OCI-LY7 (cell line): ENCODE data around the gene DGCR2. TPM values are rescaled to one million over a fixed set of nuclear protein-coding genes. Genes with fewer than 3 reads are reported as not detected.

Source experiments
- BruUV-seq: library from RNA; stranded (reverse); fragments of 400-500 nt; replicated peaks from 2 replicates; lab custom pipeline; 2021; lab: Mats Ljungman, UMichigan
- CTCF ChIA-PET: fragments of 300-600 bp; sonication (Branson Sonifier 250); formaldehyde crosslinking; loops from one replicate; lab custom pipeline; 2022; ENCODE audit warnings: antibody characterized with exemption; ENCODE audit not compliant: unreplicated experiment; lab: Charles Lee
- POLR2A ChIA-PET: fragments of 300-600 bp; sonication (Branson Sonifier 250); formaldehyde crosslinking; loops from one replicate; lab custom pipeline; 2022; ENCODE audit warnings: antibody characterized with exemption; lab: Charles Lee
- DNase-seq: peaks from one replicate; pipeline ENCODE4 v3.0.0-alpha.2; 2015; ENCODE audit warnings: low spot score
- H2AFZ ChIP-seq: fragments of 200-600 bp; sonication (generic), shearing (Covaris generic); 2 replicates; pipeline ENCODE4 v1.6.1; 2014; ENCODE audit warnings: mild to moderate bottlenecking, antibody characterized with exemption, low read length, moderate library complexity
- H3K27ac ChIP-seq: fragments of 200-600 bp; sonication (generic); 2 replicates; pipeline ENCODE4 v1.5.1; 2014; ENCODE audit warnings: mixed run types, low read depth, mild to moderate bottlenecking, moderate library complexity, low read length, inconsistent platforms; ENCODE audit not compliant: poor library complexity, severe bottlenecking
- H3K36me3 ChIP-seq: fragments of 200-600 bp; sonication (generic); 2 replicates; pipeline ENCODE4 v1.6.1; 2014; ENCODE audit warnings: mild to moderate bottlenecking, antibody characterized with exemption, low read length, moderate library complexity, mixed read lengths; ENCODE audit not compliant: insufficient read depth
- H3K4me1 ChIP-seq: fragments of 200-600 bp; sonication (generic); 2 replicates; pipeline ENCODE4 v1.5.1; 2014; ENCODE audit warnings: mild to moderate bottlenecking, low read length; ENCODE audit not compliant: insufficient read depth, poor library complexity, severe bottlenecking
- H3K4me2 ChIP-seq: fragments of 200-600 bp; sonication (generic); 2 replicates; pipeline ENCODE4 v1.6.1; 2014; ENCODE audit warnings: mild to moderate bottlenecking, low read length
- H3K4me3 ChIP-seq: fragments of 200-600 bp; sonication (generic); 2 replicates; pipeline ENCODE4 v1.5.1; 2014; ENCODE audit warnings: mild to moderate bottlenecking, low read depth, low read length; ENCODE audit not compliant: poor library complexity, severe bottlenecking
- H3K79me2 ChIP-seq: fragments of 200-600 bp; sonication (generic); 2 replicates; pipeline ENCODE4 v1.6.1; 2016; ENCODE audit warnings: low read depth, mild to moderate bottlenecking, low read length, moderate library complexity, mixed read lengths; ENCODE audit not compliant: insufficient read depth
- H3K9me2 ChIP-seq: fragments of 200-600 bp; sonication (generic); 2 replicates; pipeline ENCODE4 v1.6.1; 2016; ENCODE audit warnings: mild to moderate bottlenecking, low read length, mixed read lengths; ENCODE audit not compliant: insufficient read depth
- H3K9me3 ChIP-seq: fragments of 200-600 bp; sonication (generic); 2 replicates; pipeline ENCODE4 v1.6.1; 2014; ENCODE audit warnings: mild to moderate bottlenecking, mixed run types, low read length, mixed read lengths
- H4K20me1 ChIP-seq: fragments of 200-600 bp; sonication (generic); 2 replicates; pipeline ENCODE4 v1.6.1; 2014; ENCODE audit warnings: mild to moderate bottlenecking, antibody characterized with exemption, low read length, moderate library complexity, mixed read lengths; ENCODE audit not compliant: insufficient read depth
- EZH2phosphoT487 ChIP-seq: fragments of 200-600 bp; sonication (generic); IDR thresholded peaks from 2 replicates; pipeline ENCODE4 v1.6.1; 2018; ENCODE audit warnings: low read depth, borderline replicate concordance, mild to moderate bottlenecking, mixed run types, antibody characterized with exemption, low read length, moderate library complexity, mixed read lengths
- intact Hi-C: fragments of 100-400 bp; cut with micrococcal nuclease; formaldehyde crosslinking; loops from one replicate; pipeline ENCODE4 v1.10.0; 2022; ENCODE audit not compliant: unreplicated experiment
- total RNA-seq, 2 experiments: library from RNA; depleted of rRNA in 1 of 2; stranded (reverse); fragments of >200 nt in 1 of 2; shearing (Covaris generic) in 1 of 2; gene quantifications; 2 replicates each; pipeline ENCODE4 v1.2.3, GENCODE V29; 2014 to 2022
- TF ChIP-seq, protein P1 (sequence below): fragments of 200-600 bp; sonication (generic); conservative IDR thresholded peaks from 2 replicates; pipeline ENCODE4 v1.5.1; 2014; ENCODE audit warnings: mild to moderate bottlenecking, antibody characterized with exemption, low read length, moderate library complexity, mixed read lengths

The DGCR2 gene
- total RNA-seq, 2 experiments from 2014 or later: 27.6 to 29.7 TPM

DNA sequence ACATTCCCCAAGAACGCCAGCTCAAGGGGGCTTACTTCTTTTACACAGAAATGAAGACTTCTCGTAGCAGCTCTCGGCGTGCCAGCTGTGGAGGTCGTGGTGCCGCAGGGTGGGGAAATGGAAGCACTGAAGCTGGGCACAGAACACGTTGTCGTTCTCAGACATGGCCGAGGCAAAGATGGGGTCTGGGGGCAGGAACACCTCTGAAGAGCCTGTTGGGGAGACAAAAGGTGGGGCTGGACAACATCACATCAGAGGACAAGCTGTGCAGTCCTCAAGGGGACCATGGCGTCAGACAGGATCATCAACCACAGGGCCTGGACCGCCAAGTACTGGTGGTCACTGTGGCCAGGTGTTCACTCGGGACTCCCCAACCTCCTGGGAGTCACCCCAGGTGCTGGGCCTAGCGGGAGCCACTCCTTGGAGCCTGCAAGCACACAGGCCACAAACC, 65.2 kb downstream of the DGCR2 start:
- Histone ChIP-seq H3K36me3 (peaks cover 56% of the 10 kb centered on the region; the same call in 1 of the 2 replicates), H3K27ac (no peak overlapping the region), H2AFZ (no peak overlapping the region), H3K4me3 (no peak overlapping the region), H3K4me2 (no peak overlapping the region), H3K79me2 (no peaks in the 10 kb centered on the region), H4K20me1 (no peaks in the 10 kb centered on the region; the same call in 1 of the 2 replicates), H3K4me1 (no peaks in the 10 kb centered on the region), H3K9me3 (no peaks in the 10 kb centered on the region), H3K9me2 (no peaks in the 10 kb centered on the region)
- TF ChIP-seq, protein P1, sequence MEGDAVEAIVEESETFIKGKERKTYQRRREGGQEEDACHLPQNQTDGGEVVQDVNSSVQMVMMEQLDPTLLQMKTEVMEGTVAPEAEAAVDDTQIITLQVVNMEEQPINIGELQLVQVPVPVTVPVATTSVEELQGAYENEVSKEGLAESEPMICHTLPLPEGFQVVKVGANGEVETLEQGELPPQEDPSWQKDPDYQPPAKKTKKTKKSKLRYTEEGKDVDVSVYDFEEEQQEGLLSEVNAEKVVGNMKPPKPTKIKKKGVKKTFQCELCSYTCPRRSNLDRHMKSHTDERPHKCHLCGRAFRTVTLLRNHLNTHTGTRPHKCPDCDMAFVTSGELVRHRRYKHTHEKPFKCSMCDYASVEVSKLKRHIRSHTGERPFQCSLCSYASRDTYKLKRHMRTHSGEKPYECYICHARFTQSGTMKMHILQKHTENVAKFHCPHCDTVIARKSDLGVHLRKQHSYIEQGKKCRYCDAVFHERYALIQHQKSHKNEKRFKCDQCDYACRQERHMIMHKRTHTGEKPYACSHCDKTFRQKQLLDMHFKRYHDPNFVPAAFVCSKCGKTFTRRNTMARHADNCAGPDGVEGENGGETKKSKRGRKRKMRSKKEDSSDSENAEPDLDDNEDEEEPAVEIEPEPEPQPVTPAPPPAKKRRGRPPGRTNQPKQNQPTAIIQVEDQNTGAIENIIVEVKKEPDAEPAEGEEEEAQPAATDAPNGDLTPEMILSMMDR: no peak
- TF ChIP-seq EZH2phosphoT487: no peak
- BruUV-seq: no TSS peak
- intact Hi-C loops: no loop called here
- ChIA-PET POLR2A (no interaction called here), CTCF (no interaction called here)
- no peak for DNase-seq

DNA sequence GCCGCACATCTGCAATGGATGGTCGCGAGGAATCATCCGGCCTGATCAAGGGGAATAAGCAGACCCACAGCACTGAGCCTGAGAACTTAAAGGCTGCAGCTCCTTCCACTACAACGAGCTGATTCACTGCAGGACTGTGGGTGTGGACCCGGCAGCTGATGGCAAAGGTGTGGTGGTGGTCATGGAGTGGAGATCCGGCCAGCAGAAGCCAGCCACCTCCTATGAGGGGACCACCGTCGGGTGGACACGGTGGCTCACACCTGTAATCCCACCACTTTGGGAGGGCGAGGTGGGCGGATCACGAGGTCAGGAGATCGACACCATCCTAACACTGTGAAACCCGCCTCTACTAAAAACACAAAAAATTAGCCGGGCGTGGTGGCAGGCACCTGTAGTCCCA, 66.4 kb downstream of the DGCR2 start:
- Histone ChIP-seq H3K4me2 (no peak overlapping the region), H3K9me3 (no peaks in the 10 kb centered on the region), H2AFZ (no peak overlapping the region), H3K27ac (no peak overlapping the region), H3K4me3 (no peak overlapping the region), H3K79me2 (no peaks in the 10 kb centered on the region), H3K36me3 (peaks cover 56% of the 10 kb centered on the region; the same call in 1 of the 2 replicates), H3K9me2 (no peaks in the 10 kb centered on the region), H3K4me1 (no peaks in the 10 kb centered on the region), H4K20me1 (no peaks in the 10 kb centered on the region; the same call in 1 of the 2 replicates)
- DNase-seq: no peak
- no peak for TF ChIP-seq EZH2phosphoT487
- TF ChIP-seq, protein P1: no peak
- no TSS peak for BruUV-seq
- ChIA-PET CTCF (no interaction called here), POLR2A (no interaction called here)
- intact Hi-C loops: no loop called here

DNA sequence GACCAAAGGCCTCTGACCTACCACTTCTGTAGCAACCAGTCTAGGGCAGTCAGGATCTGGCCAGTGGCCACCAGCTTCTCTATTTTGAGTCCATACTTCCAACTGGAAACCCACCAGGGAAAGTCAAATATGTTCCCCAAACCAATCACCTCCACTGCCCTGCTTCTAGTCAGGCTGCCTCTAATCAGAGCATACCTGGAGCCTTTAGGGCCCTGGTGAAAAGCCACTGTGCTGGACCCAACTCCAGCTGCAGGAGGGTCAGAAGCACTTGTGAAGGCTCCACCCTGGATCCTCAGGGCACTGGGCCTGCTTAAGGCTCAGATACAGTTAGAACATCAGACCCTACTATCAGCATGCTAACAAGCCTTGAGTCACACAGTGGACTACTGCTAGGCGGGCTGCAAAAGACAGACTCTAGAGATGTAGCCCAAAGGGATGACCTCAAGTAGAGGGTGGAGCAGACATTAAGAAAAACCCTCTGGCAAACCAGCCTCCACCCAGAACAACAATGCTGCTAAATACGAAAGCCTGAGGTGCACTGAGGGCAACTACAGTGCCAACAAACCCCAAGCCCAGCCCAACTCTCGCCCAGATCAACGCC, 69.2 kb downstream of the DGCR2 start:
- DNase-seq: no peak
- no peak for TF ChIP-seq EZH2phosphoT487
- TF ChIP-seq, protein P1: no peak
- no peaks in the 10 kb centered on the region for H3K4me1 ChIP-seq
- H3K4me2 ChIP-seq: no peak overlapping the region
- H3K79me2 ChIP-seq: no peaks in the 10 kb centered on the region
- CTCF ChIA-PET: no interaction called here
- H3K36me3 ChIP-seq: peaks cover 59% of the 10 kb centered on the region
- no peaks in the 10 kb centered on the region; the same call in 1 of the 2 replicates for H4K20me1 ChIP-seq
- no peak overlapping the region for H3K4me3 ChIP-seq
- H2AFZ ChIP-seq: no peak overlapping the region
- no TSS peak for BruUV-seq
- H3K9me3 ChIP-seq: no peaks in the 10 kb centered on the region
- H3K27ac ChIP-seq: no peak overlapping the region
- POLR2A ChIA-PET: no interaction called here
- intact Hi-C loops: no loop called here
- no peaks in the 10 kb centered on the region for H3K9me2 ChIP-seq
